Neural cell (in vitro differentiated cells): ENCODE measurements around the gene SRGAP3. TPM values are rescaled to one million over a fixed set of nuclear protein-coding genes. Genes with fewer than 3 reads are reported as not detected.

Experiments used
- H2AFZ ChIP-seq: fragments of 200-600, 300-800 bp; sonication (generic), shearing (Covaris generic); 2 replicates; pipeline ENCODE4 v1.6.0; 2014; ENCODE audit warnings: low read depth, mild to moderate bottlenecking, antibody characterized with exemption, low read length, moderate library complexity
- H3F3A ChIP-seq: fragments of 200-600 bp; shearing (Covaris generic); 2 replicates; pipeline ENCODE4 v1.6.1; 2016; ENCODE audit warnings: mild to moderate bottlenecking, moderate library complexity, mixed read lengths, antibody characterized with exemption, low read length; ENCODE audit not compliant: insufficient read depth, poor library complexity, severe bottlenecking
- H3K27ac ChIP-seq: fragments of 200-600, 300-800 bp; sonication (generic), shearing (Covaris generic); 2 replicates; pipeline ENCODE4 v1.5.1; 2014; ENCODE audit warnings: mild to moderate bottlenecking, low read length, moderate library complexity
- H3K27me3 ChIP-seq: fragments of 300-800, 200-600 bp; sonication (generic), shearing (Covaris generic); 2 replicates; pipeline ENCODE4 v1.6.0; 2014; ENCODE audit warnings: mild to moderate bottlenecking, low read depth, low read length, moderate library complexity; ENCODE audit not compliant: insufficient read depth
- H3K36me3 ChIP-seq: fragments of 300-800, 200-600 bp; sonication (generic), shearing (Covaris generic); 2 replicates; pipeline ENCODE4 v1.5.1; 2014; ENCODE audit warnings: mild to moderate bottlenecking, antibody characterized with exemption, low read length, moderate library complexity; ENCODE audit not compliant: insufficient read depth
- H3K4me2 ChIP-seq: fragments of 300-800, 200-600 bp; sonication (generic), shearing (Covaris generic); 2 replicates; pipeline ENCODE4 v1.6.0; 2014; ENCODE audit warnings: mild to moderate bottlenecking, low read length
- H3K4me3 ChIP-seq: fragments of 300-800, 200-600 bp; sonication (generic), shearing (Covaris generic); 2 replicates; pipeline ENCODE4 v1.5.1; 2014; ENCODE audit warnings: mild to moderate bottlenecking, low read length, moderate library complexity
- H3K79me2 ChIP-seq: fragments of 200-600 bp; shearing (Covaris generic); replicated peaks from 2 replicates; pipeline ENCODE4 v1.6.0; 2014; ENCODE audit warnings: mild to moderate bottlenecking, low read length, moderate library complexity; ENCODE audit not compliant: insufficient read depth
- H3K9ac ChIP-seq: fragments of 300-800, 200-600 bp; sonication (generic), shearing (Covaris generic); 2 replicates; pipeline ENCODE4 v1.6.1; 2016; ENCODE audit warnings: mild to moderate bottlenecking, low read length, mixed read lengths
- H3K9me2 ChIP-seq: fragments of 200-600 bp; shearing (Covaris generic); 2 replicates; pipeline ENCODE4 v1.6.1; 2016; ENCODE audit warnings: mild to moderate bottlenecking, low read length, mixed read lengths; ENCODE audit not compliant: insufficient read depth
- H3K9me3 ChIP-seq: fragments of 200-600, 300-800 bp; sonication (generic), shearing (Covaris generic); 2 replicates; pipeline ENCODE4 v1.6.1; 2016; ENCODE audit warnings: mild to moderate bottlenecking, mixed run types, low read length, moderate library complexity, mixed read lengths
- H4K20me1 ChIP-seq: fragments of 200-600 bp; shearing (Covaris generic); 2 replicates; pipeline ENCODE4 v1.6.1; 2016; ENCODE audit warnings: mild to moderate bottlenecking, mixed run types; ENCODE audit not compliant: insufficient read depth
- EP300 ChIP-seq: fragments of 450-650 bp; conservative IDR thresholded peaks from 2 replicates; pipeline ENCODE4 v1.6.1; 2014; ENCODE audit warnings: antibody characterized with exemption, mild to moderate bottlenecking, moderate library complexity; ENCODE audit not compliant: poor library complexity, severe bottlenecking
- EZH2 ChIP-seq: fragments of 200-600, 300-800 bp; shearing (Covaris generic), sonication (generic); IDR thresholded peaks from 2 replicates; pipeline ENCODE4 v1.6.1; 2014; ENCODE audit warnings: antibody characterized with exemption, low read length, borderline replicate concordance, mild to moderate bottlenecking; ENCODE audit not compliant: insufficient read depth, poor library complexity, severe bottlenecking
- MXI1 ChIP-seq: fragments of 450-650 bp; conservative IDR thresholded peaks from 2 replicates; pipeline ENCODE4 v1.6.1; 2014; ENCODE audit warnings: antibody characterized with exemption, mild to moderate bottlenecking; ENCODE audit not compliant: poor library complexity, severe bottlenecking
- POLR2AphosphoS5 ChIP-seq: IDR thresholded peaks from 2 replicates; pipeline ENCODE4 v1.6.1; 2012
- RAD21 ChIP-seq: fragments of 450-650 bp; conservative IDR thresholded peaks from 2 replicates; pipeline ENCODE4 v1.6.1; 2014; ENCODE audit warnings: antibody characterized with exemption, mild to moderate bottlenecking, moderate library complexity
- SMC3 ChIP-seq: fragments of 450-650 bp; conservative IDR thresholded peaks from 2 replicates; pipeline ENCODE4 v1.6.1; 2014; ENCODE audit warnings: antibody characterized with exemption, mild to moderate bottlenecking, moderate library complexity; ENCODE audit not compliant: poor library complexity
- TAF1 ChIP-seq: IDR thresholded peaks from 2 replicates; pipeline ENCODE4 v1.6.1; 2012; ENCODE audit warnings: low read depth
- polyA plus RNA-seq: library from polyadenylated mRNA; depleted of rRNA; stranded (reverse); fragments of >200 nt; gene quantifications from 2 replicates; pipeline ENCODE4 v1.2.3, GENCODE V29; 2014
- TF ChIP-seq, protein P1 (sequence below): IDR thresholded peaks from 2 replicates; pipeline ENCODE4 v1.6.1; 2012; ENCODE audit warnings: borderline replicate concordance
- TF ChIP-seq, protein P2 (sequence below): fragments of 450-650 bp; IDR thresholded peaks from 2 replicates; pipeline ENCODE4 v1.5.1; 2014; ENCODE audit warnings: antibody characterized with exemption, mild to moderate bottlenecking, moderate library complexity; ENCODE audit not compliant: poor library complexity, severe bottlenecking

SRGAP3 gene
- polyA plus RNA-seq, 1 donor from 2014 or later = 31.5 TPM

DNA sequence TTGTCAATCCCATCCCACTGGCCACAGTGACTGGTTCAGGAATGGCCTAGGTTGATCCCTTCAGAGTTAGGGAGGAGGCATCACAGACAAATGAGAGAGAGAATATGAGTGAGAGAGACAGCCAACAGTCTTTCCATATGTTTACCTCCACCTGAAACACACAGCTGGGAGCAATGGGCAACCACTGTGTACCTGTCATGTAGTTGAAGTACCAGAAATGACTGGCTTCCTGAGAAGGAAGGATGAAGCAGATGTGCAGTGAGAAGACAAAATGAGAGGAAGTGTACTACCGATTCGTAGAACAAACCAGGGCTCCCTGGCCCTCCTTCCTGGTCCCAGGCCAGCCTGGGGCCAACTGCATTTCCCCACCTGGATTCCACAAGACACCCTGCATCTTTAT is 27.4 kb downstream of the SRGAP3 start (continued):
- TF ChIP-seq, protein P1, sequence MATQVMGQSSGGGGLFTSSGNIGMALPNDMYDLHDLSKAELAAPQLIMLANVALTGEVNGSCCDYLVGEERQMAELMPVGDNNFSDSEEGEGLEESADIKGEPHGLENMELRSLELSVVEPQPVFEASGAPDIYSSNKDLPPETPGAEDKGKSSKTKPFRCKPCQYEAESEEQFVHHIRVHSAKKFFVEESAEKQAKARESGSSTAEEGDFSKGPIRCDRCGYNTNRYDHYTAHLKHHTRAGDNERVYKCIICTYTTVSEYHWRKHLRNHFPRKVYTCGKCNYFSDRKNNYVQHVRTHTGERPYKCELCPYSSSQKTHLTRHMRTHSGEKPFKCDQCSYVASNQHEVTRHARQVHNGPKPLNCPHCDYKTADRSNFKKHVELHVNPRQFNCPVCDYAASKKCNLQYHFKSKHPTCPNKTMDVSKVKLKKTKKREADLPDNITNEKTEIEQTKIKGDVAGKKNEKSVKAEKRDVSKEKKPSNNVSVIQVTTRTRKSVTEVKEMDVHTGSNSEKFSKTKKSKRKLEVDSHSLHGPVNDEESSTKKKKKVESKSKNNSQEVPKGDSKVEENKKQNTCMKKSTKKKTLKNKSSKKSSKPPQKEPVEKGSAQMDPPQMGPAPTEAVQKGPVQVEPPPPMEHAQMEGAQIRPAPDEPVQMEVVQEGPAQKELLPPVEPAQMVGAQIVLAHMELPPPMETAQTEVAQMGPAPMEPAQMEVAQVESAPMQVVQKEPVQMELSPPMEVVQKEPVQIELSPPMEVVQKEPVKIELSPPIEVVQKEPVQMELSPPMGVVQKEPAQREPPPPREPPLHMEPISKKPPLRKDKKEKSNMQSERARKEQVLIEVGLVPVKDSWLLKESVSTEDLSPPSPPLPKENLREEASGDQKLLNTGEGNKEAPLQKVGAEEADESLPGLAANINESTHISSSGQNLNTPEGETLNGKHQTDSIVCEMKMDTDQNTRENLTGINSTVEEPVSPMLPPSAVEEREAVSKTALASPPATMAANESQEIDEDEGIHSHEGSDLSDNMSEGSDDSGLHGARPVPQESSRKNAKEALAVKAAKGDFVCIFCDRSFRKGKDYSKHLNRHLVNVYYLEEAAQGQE = no peak

DNA sequence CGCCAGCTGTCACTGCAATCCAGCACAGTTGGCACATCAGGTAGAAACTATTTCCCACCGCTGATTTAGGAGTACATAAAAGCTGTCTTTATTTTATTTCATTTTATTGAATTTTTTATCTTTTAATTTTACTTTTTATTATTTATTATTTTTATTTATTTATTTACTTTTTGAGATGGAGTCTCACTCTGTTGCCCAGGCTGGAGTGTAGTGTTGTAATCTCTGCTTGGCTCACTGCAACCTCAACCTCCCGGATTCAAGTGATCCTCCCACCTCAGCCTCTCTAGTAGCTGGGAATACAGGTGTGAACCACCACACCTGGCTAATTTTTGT is 31.0 kb downstream of the SRGAP3 start:
- H3K36me3 ChIP-seq = no peaks in the 10 kb centered on the region
- TF ChIP-seq POLR2AphosphoS5 = no peak
- TF ChIP-seq, protein P2, sequence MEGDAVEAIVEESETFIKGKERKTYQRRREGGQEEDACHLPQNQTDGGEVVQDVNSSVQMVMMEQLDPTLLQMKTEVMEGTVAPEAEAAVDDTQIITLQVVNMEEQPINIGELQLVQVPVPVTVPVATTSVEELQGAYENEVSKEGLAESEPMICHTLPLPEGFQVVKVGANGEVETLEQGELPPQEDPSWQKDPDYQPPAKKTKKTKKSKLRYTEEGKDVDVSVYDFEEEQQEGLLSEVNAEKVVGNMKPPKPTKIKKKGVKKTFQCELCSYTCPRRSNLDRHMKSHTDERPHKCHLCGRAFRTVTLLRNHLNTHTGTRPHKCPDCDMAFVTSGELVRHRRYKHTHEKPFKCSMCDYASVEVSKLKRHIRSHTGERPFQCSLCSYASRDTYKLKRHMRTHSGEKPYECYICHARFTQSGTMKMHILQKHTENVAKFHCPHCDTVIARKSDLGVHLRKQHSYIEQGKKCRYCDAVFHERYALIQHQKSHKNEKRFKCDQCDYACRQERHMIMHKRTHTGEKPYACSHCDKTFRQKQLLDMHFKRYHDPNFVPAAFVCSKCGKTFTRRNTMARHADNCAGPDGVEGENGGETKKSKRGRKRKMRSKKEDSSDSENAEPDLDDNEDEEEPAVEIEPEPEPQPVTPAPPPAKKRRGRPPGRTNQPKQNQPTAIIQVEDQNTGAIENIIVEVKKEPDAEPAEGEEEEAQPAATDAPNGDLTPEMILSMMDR = no peak
- TF ChIP-seq MXI1 = no peak
- TF ChIP-seq EP300 = no peak
- TF ChIP-seq, protein P1 = no peak
- TF ChIP-seq RAD21 = no peak
- TF ChIP-seq EZH2 = no peak
- no peak for TF ChIP-seq TAF1
- TF ChIP-seq SMC3 = no peak

More for the DNA sequence above, 31.0 kb downstream of the SRGAP3 start:
- H3F3A ChIP-seq = no peaks in the 10 kb centered on the region
- no peaks in the 10 kb centered on the region for H3K27me3 ChIP-seq
- H3K4me3 ChIP-seq = no peak overlapping the region
- no peaks in the 10 kb centered on the region for H4K20me1 ChIP-seq
- no peak overlapping the region for H3K27ac ChIP-seq
- no peaks in the 10 kb centered on the region for H3K9me2 ChIP-seq
- H2AFZ ChIP-seq = no peak overlapping the region
- peaks cover 45% of the 10 kb centered on the region for H3K79me2 ChIP-seq
- H3K9ac ChIP-seq = no peak overlapping the region
- no peak overlapping the region for H3K4me2 ChIP-seq
- no peaks in the 10 kb centered on the region for H3K9me3 ChIP-seq
